ENCODE data around the gene GYG2. TPM values are rescaled to one million over a fixed set of nuclear protein-coding genes. Genes with fewer than 3 reads are reported as not detected.
A peak's percentile ranks its signal among the peaks of the same experiment; 100 is the strongest.
"Not testable (repeated sequence)": the region's sequence is repeated elsewhere in the genome, so short reads cannot be mapped to it uniquely, and the experiment has no call there.

The GYG2 gene
- total and polyA plus RNA-seq, 2 experiments from 2014 or later, result 17.6 to 63.8 TPM

DNA sequence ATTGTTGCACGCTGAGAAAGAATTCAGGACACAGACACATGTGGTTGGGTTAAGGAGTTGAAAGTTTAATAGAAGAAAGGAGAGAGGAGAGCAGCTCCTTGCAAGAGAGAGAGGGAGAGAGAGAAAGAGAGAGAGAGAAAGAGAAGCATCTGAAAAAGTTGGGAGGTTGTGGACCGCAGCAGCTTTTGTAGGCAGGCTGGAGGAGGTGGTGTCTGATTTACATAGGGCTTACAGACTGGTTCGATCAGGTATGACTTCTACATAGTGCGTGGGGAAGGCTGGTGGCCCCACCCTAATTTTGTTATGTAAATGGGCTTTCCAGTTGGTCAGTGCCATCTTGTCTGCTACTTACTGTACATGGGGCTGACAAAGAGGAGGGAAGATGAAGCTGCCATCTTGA is 27.5 kb upstream of the GYG2 start (continued):
- TF ChIP-seq, protein P1, sequence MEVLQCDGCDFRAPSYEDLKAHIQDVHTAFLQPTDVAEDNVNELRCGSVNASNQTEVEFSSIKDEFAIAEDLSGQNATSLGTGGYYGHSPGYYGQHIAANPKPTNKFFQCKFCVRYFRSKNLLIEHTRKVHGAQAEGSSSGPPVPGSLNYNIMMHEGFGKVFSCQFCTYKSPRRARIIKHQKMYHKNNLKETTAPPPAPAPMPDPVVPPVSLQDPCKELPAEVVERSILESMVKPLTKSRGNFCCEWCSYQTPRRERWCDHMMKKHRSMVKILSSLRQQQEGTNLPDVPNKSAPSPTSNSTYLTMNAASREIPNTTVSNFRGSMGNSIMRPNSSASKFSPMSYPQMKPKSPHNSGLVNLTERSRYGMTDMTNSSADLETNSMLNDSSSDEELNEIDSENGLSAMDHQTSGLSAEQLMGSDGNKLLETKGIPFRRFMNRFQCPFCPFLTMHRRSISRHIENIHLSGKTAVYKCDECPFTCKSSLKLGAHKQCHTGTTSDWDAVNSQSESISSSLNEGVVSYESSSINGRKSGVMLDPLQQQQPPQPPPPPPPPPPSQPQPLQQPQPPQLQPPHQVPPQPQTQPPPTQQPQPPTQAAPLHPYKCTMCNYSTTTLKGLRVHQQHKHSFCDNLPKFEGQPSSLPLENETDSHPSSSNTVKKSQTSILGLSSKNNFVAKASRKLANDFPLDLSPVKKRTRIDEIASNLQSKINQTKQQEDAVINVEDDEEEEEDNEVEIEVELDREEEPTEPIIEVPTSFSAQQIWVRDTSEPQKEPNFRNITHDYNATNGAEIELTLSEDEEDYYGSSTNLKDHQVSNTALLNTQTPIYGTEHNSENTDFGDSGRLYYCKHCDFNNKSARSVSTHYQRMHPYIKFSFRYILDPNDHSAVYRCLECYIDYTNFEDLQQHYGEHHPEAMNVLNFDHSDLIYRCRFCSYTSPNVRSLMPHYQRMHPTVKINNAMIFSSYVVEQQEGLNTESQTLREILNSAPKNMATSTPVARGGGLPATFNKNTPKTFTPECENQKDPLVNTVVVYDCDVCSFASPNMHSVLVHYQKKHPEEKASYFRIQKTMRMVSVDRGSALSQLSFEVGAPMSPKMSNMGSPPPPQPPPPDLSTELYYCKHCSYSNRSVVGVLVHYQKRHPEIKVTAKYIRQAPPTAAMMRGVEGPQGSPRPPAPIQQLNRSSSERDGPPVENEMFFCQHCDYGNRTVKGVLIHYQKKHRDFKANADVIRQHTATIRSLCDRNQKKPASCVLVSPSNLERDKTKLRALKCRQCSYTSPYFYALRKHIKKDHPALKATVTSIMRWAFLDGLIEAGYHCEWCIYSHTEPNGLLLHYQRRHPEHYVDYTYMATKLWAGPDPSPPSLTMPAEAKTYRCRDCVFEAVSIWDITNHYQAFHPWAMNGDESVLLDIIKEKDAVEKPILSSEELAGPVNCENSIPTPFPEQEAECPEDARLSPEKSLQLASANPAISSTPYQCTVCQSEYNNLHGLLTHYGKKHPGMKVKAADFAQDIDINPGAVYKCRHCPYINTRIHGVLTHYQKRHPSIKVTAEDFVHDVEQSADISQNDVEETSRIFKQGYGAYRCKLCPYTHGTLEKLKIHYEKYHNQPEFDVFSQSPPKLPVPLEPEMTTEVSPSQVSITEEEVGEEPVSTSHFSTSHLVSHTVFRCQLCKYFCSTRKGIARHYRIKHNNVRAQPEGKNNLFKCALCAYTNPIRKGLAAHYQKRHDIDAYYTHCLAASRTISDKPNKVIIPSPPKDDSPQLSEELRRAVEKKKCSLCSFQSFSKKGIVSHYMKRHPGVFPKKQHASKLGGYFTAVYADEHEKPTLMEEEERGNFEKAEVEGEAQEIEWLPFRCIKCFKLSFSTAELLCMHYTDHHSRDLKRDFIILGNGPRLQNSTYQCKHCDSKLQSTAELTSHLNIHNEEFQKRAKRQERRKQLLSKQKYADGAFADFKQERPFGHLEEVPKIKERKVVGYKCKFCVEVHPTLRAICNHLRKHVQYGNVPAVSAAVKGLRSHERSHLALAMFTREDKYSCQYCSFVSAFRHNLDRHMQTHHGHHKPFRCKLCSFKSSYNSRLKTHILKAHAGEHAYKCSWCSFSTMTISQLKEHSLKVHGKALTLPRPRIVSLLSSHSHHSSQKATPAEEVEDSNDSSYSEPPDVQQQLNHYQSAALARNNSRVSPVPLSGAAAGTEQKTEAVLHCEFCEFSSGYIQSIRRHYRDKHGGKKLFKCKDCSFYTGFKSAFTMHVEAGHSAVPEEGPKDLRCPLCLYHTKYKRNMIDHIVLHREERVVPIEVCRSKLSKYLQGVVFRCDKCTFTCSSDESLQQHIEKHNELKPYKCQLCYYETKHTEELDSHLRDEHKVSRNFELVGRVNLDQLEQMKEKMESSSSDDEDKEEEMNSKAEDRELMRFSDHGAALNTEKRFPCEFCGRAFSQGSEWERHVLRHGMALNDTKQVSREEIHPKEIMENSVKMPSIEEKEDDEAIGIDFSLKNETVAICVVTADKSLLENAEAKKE (CRISPR knock-in tag; IDR thresholded peaks at IDR 0.05), result no peak
- peak; percentile 61 for TF ChIP-seq POLR2AphosphoS5 (IDR thresholded peaks at IDR 0.05; ENCODE audit: low read depth)

GRCh38 chrX:2802376-2803090 is 26.2 kb upstream of the GYG2 start:
- H3K4me3 Mint-ChIP-seq; H3K36me3 Mint-ChIP-seq (ENCODE audit: low read depth); H4K20me1 ChIP-seq (replicated peaks; ENCODE audit: insufficient read depth); H3K9me2 ChIP-seq (ENCODE audit: insufficient read depth); H3K4me3 ChIP-seq; H3K36me3 ChIP-seq (ENCODE audit: insufficient read depth); H3K4me1 ChIP-seq (ENCODE audit: insufficient read depth); DNase-seq (ENCODE audit: low spot score); H3K79me2 ChIP-seq (replicated peaks; ENCODE audit: insufficient read depth); H3K27me3 Mint-ChIP-seq (ENCODE audit: insufficient read depth, low read depth, poor library complexity); H3K27me3 ChIP-seq (ENCODE audit: insufficient read depth); H3K9me3 Mint-ChIP-seq; H2AFZ ChIP-seq: not testable (repeated sequence)
- ATAC-seq, result peak; percentile 5; the same call in 1 of the 3 replicates
- 0 out of 2 replicates have a peak overlapping the region, but pooled peaks have one; percentile 20 for H3K4me2 ChIP-seq
- H3F3A ChIP-seq (replicated peaks; ENCODE audit: low read depth), result peaks cover 16% of the 10 kb centered on the region; the same call in 1 of the 2 replicates
- peaks cover 43% of the 10 kb centered on the region for H3K4me1 Mint-ChIP-seq
- peak overlapping the region; percentile 99 for H3K27ac ChIP-seq (ENCODE audit: low read depth)
- peak overlapping the region; percentile 36 for H3K27ac Mint-ChIP-seq

DNA sequence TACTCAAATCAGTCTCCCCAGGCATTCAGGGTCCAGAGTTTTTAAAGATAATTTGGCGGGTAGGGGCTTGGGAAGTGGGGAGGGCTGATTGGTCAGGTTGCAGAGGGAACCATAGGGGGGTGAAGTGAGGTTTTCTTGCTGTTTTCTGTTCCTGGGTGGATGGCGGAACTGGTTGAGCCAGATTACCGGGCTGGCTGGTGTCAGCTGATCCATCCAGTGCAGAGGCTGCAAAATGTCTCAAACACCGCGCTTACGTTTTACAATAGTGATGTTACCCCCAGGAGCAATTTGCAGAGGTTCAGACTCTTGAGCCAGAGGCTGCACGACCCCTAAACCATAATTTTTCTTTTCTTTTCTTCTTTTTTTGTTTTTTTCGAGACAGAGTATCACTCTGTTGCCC is 25.2 kb upstream of the GYG2 start:
- H3F3A ChIP-seq (replicated peaks; ENCODE audit: low read depth), result peaks cover 16% of the 10 kb centered on the region; the same call in 1 of the 2 replicates
- not testable (repeated sequence) for H3K9me3 Mint-ChIP-seq; H3K36me3 ChIP-seq (ENCODE audit: insufficient read depth); H3K27me3 Mint-ChIP-seq (ENCODE audit: insufficient read depth, low read depth, poor library complexity); H3K4me3 Mint-ChIP-seq; H3K4me2 ChIP-seq; H3K36me3 Mint-ChIP-seq (ENCODE audit: low read depth); H4K20me1 ChIP-seq (replicated peaks; ENCODE audit: insufficient read depth); H2AFZ ChIP-seq; H3K79me2 ChIP-seq (replicated peaks; ENCODE audit: insufficient read depth); H3K4me3 ChIP-seq; H3K27me3 ChIP-seq (ENCODE audit: insufficient read depth); DNase-seq (ENCODE audit: low spot score); H3K9me2 ChIP-seq (ENCODE audit: insufficient read depth); H3K4me1 ChIP-seq (ENCODE audit: insufficient read depth)
- peaks cover 49% of the 10 kb centered on the region for H3K4me1 Mint-ChIP-seq
- peak; percentile 12 for ATAC-seq
- peak overlapping the region; percentile 99 for H3K27ac ChIP-seq (ENCODE audit: low read depth)
- H3K27ac Mint-ChIP-seq, result peak overlapping the region; percentile 95

DNA sequence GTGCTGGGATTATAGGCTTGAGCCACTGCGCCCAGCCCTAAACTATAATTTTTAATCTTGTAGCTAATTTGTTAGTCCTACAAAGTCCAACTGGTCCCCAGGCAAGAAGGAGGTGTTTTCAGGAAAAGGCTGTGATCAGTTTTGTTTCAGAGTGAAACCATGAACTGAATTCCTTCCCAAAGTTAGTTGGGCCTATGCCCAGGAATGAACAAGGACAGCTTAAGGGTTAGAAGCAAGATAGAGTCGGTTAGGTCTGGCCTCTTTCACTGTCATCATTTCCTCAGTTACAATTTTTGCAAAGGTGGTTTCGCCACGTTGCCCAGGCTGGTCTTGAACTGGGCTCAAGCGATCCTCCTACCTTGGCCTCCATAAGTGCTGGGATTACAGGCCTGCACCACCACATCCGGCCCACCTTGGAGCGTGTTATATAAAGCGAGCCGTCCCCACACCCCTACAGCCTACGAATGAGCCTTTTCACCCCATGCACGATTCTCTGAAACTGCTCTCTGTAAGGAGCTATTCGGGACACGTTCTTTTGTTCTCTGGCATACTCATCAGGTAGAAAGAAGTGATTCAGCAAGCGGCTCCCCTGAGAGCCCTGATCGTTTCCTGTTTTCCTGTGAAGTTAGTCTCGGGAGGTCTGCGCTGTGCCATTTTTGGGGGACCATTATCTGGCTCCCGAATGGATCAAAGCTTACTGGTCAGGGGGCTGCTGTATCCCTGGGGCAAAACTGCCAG is 24.5 kb upstream of the GYG2 start:
- not testable (repeated sequence) for H3K4me1 ChIP-seq (ENCODE audit: insufficient read depth); H4K20me1 ChIP-seq (replicated peaks; ENCODE audit: insufficient read depth); H3K9me3 Mint-ChIP-seq; H3K27me3 Mint-ChIP-seq (ENCODE audit: insufficient read depth, low read depth, poor library complexity); H3K79me2 ChIP-seq (replicated peaks; ENCODE audit: insufficient read depth); H3K27me3 ChIP-seq (ENCODE audit: insufficient read depth); H2AFZ ChIP-seq; H3K36me3 ChIP-seq (ENCODE audit: insufficient read depth); H3K4me3 ChIP-seq; H3K9me2 ChIP-seq (ENCODE audit: insufficient read depth); H3K4me2 ChIP-seq; H3K4me3 Mint-ChIP-seq
- ATAC-seq, result peak; percentile 39
- Histone ChIP-seq H3K27ac (ENCODE audit: low read depth) (peak overlapping the region; percentile 95), H3F3A (replicated peaks; ENCODE audit: low read depth) (peaks cover 16% of the 10 kb centered on the region; the same call in 1 of the 2 replicates)
- DNase-seq (ENCODE audit: low spot score), result peak; percentile 56
- H3K36me3 Mint-ChIP-seq (ENCODE audit: low read depth), result peaks cover 12% of the 10 kb centered on the region; the same call in 2 of the 3 replicates
- peaks cover 45% of the 10 kb centered on the region for H3K4me1 Mint-ChIP-seq
- peak overlapping the region; percentile 95 for H3K27ac Mint-ChIP-seq

- Mint-ChIP-seq H3K4me1 (peaks cover 39% of the 10 kb centered on the region), H3K36me3 (ENCODE audit: low read depth) (peaks cover 13% of the 10 kb centered on the region; the same call in 2 of the 3 replicates), H3K27ac (peak overlapping the region; percentile 95)
- not testable (repeated sequence) for H3K27me3 Mint-ChIP-seq (ENCODE audit: insufficient read depth, low read depth, poor library complexity); H4K20me1 ChIP-seq (replicated peaks; ENCODE audit: insufficient read depth); H3K4me3 Mint-ChIP-seq; H2AFZ ChIP-seq; H3K36me3 ChIP-seq (ENCODE audit: insufficient read depth); H3K27me3 ChIP-seq (ENCODE audit: insufficient read depth); DNase-seq (ENCODE audit: low spot score); H3K9me3 Mint-ChIP-seq; H3K79me2 ChIP-seq (replicated peaks; ENCODE audit: insufficient read depth); H3K9me2 ChIP-seq (ENCODE audit: insufficient read depth); H3K4me1 ChIP-seq (ENCODE audit: insufficient read depth); H3K4me2 ChIP-seq; H3K4me3 ChIP-seq
- peak; percentile 27 for ATAC-seq
- peaks cover 16% of the 10 kb centered on the region; the same call in 1 of the 2 replicates for H3F3A ChIP-seq (replicated peaks; ENCODE audit: low read depth)
- peak overlapping the region; percentile 95 for H3K27ac ChIP-seq (ENCODE audit: low read depth)
Observed at GRCh38 chrX:2804858-2805257, 23.9 kb upstream of the GYG2 start.
